ENCODE measurements around the gene EDEM3.

The EDEM3 gene

GRCh38 chr1:184770181-184770979, 15.7 kb upstream of the EDEM3 start:
- Histone ChIP-seq H3K36me3 (ENCODE audit: insufficient read depth, low read length) (no peaks in the 10 kb centered on the region), H3K4me3 (ENCODE audit: low read length, poor library complexity, severe bottlenecking) (no peak overlapping the region), H3F3A (ENCODE audit: low read depth) (no peaks in the 10 kb centered on the region), H3K4me2 (ENCODE audit: low read depth, low read length, poor library complexity, severe bottlenecking) (no peak overlapping the region), H3K27me3 (ENCODE audit: insufficient read depth, low read length, poor library complexity, severe bottlenecking) (no peaks in the 10 kb centered on the region), H3K9me3 (ENCODE audit: insufficient read depth, low read depth, low read length) (no peaks in the 10 kb centered on the region), H3K9ac (ENCODE audit: low read depth, low read length, poor library complexity, severe bottlenecking) (no peak overlapping the region), H2AFZ (ENCODE audit: low read length) (no peak overlapping the region), H3K79me2 (ENCODE audit: insufficient read depth, low read length) (no peaks in the 10 kb centered on the region), H3K9me2 (replicated peaks; ENCODE audit: low read depth, low read length) (no peaks in the 10 kb centered on the region), H4K20me1 (ENCODE audit: insufficient read depth, low read length, poor library complexity, severe bottlenecking) (no peaks in the 10 kb centered on the region), H3K4me1 (ENCODE audit: insufficient read depth, low read length, poor library complexity, severe bottlenecking) (peaks cover 5% of the 10 kb centered on the region)
- no peak for TF ChIP-seq EZH2phosphoT487 (IDR thresholded peaks at IDR 0.05; ENCODE audit: borderline replicate concordance)
- TF ChIP-seq CTCF (conservative IDR thresholded peaks at IDR 0.05; ENCODE audit: low read length): no peak

GRCh38 chr1:184769241-184769640, 14.6 kb upstream of the EDEM3 start:
- H3F3A ChIP-seq (ENCODE audit: low read depth): no peaks in the 10 kb centered on the region
- no peaks in the 10 kb centered on the region for H3K36me3 ChIP-seq (ENCODE audit: insufficient read depth, low read length)
- no peaks in the 10 kb centered on the region for H3K9me2 ChIP-seq (replicated peaks; ENCODE audit: low read depth, low read length)
- no peaks in the 10 kb centered on the region for H3K79me2 ChIP-seq (ENCODE audit: insufficient read depth, low read length)
- H3K9ac ChIP-seq (ENCODE audit: low read depth, low read length, poor library complexity, severe bottlenecking): no peak overlapping the region
- no peaks in the 10 kb centered on the region for H4K20me1 ChIP-seq (ENCODE audit: insufficient read depth, low read length, poor library complexity, severe bottlenecking)
- H3K4me3 ChIP-seq (ENCODE audit: low read length, poor library complexity, severe bottlenecking): no peak overlapping the region
- no peaks in the 10 kb centered on the region for H3K27me3 ChIP-seq (ENCODE audit: insufficient read depth, low read length, poor library complexity, severe bottlenecking)
- no peaks in the 10 kb centered on the region for H3K9me3 ChIP-seq (ENCODE audit: insufficient read depth, low read depth, low read length)
- peaks cover 5% of the 10 kb centered on the region for H3K4me1 ChIP-seq (ENCODE audit: insufficient read depth, low read length, poor library complexity, severe bottlenecking)
- H2AFZ ChIP-seq (ENCODE audit: low read length): no peak overlapping the region
- no peak for TF ChIP-seq EZH2phosphoT487 (IDR thresholded peaks at IDR 0.05; ENCODE audit: borderline replicate concordance)
- no peak for TF ChIP-seq CTCF (conservative IDR thresholded peaks at IDR 0.05; ENCODE audit: low read length)
- no peak overlapping the region for H3K4me2 ChIP-seq (ENCODE audit: low read depth, low read length, poor library complexity, severe bottlenecking)

- Histone ChIP-seq H3K79me2 (ENCODE audit: insufficient read depth, low read length) (no peaks in the 10 kb centered on the region), H3K9ac (ENCODE audit: low read depth, low read length, poor library complexity, severe bottlenecking) (no peak overlapping the region), H3K9me3 (ENCODE audit: insufficient read depth, low read depth, low read length) (no peaks in the 10 kb centered on the region), H3K36me3 (ENCODE audit: insufficient read depth, low read length) (no peaks in the 10 kb centered on the region), H4K20me1 (ENCODE audit: insufficient read depth, low read length, poor library complexity, severe bottlenecking) (no peaks in the 10 kb centered on the region), H2AFZ (ENCODE audit: low read length) (no peak overlapping the region), H3F3A (ENCODE audit: low read depth) (no peaks in the 10 kb centered on the region), H3K4me1 (ENCODE audit: insufficient read depth, low read length, poor library complexity, severe bottlenecking) (peaks cover 5% of the 10 kb centered on the region), H3K4me3 (ENCODE audit: low read length, poor library complexity, severe bottlenecking) (no peak overlapping the region), H3K4me2 (ENCODE audit: low read depth, low read length, poor library complexity, severe bottlenecking) (no peak overlapping the region), H3K27me3 (ENCODE audit: insufficient read depth, low read length, poor library complexity, severe bottlenecking) (no peaks in the 10 kb centered on the region), H3K9me2 (replicated peaks; ENCODE audit: low read depth, low read length) (no peaks in the 10 kb centered on the region)
- TF ChIP-seq EZH2phosphoT487 (IDR thresholded peaks at IDR 0.05; ENCODE audit: borderline replicate concordance) (no peak), CTCF (conservative IDR thresholded peaks at IDR 0.05; ENCODE audit: low read length) (no peak)
These were observed 13.8 kb upstream of the EDEM3 start for GRCh38 chr1:184768467-184768866.

All from Loucy (cell line).